Mesendoderm (in vitro differentiated cells): Measurements from ENCODE around the gene NOL6.
"Not testable (repeated sequence)": the region's sequence is repeated elsewhere in the genome, so short reads cannot be mapped to it uniquely, and the experiment has no call there.

Source experiments
- DNase-seq: peaks from one replicate; pipeline ENCODE4 v3.0.0; 2013
- H2AK5ac ChIP-seq: 2 replicates; pipeline ENCODE4 v1.6.1; 2013; ENCODE audit warnings: low read length, inconsistent platforms
- H2BK120ac ChIP-seq: 2 replicates; pipeline ENCODE4 v1.6.1; 2013; ENCODE audit warnings: low read depth, mild to moderate bottlenecking, low read length, moderate library complexity, mixed read lengths
- H2BK15ac ChIP-seq: replicated peaks from 2 replicates; pipeline ENCODE4 v1.6.1; 2013; ENCODE audit warnings: low read depth, mild to moderate bottlenecking, moderate library complexity
- H2BK5ac ChIP-seq: 2 replicates; pipeline ENCODE4 v1.6.1; 2013; ENCODE audit warnings: low read length, inconsistent platforms
- H3K18ac ChIP-seq: 2 replicates; pipeline ENCODE4 v1.6.1; 2013; ENCODE audit warnings: mild to moderate bottlenecking, low read length, mixed read lengths
- H3K23ac ChIP-seq: one replicate; pipeline ENCODE4 v1.6.1; 2013; ENCODE audit warnings: low read length
- H3K27ac ChIP-seq: 2 replicates; pipeline ENCODE4 v1.5.1; 2013; ENCODE audit warnings: low read depth, mild to moderate bottlenecking, inconsistent platforms, low read length, moderate library complexity
- H3K27me3 ChIP-seq: 2 replicates; pipeline ENCODE4 v1.6.1; 2013; ENCODE audit warnings: low read length, control low read depth, mild to moderate bottlenecking, inconsistent platforms; ENCODE audit not compliant: insufficient read depth, poor library complexity
- H3K36me3 ChIP-seq: 2 replicates; pipeline ENCODE4 v1.6.1; 2013; ENCODE audit warnings: low read length, inconsistent platforms; ENCODE audit not compliant: control insufficient read depth, insufficient read depth
- H3K4ac ChIP-seq: one replicate; pipeline ENCODE4 v1.6.1; 2013; ENCODE audit warnings: low read depth, mild to moderate bottlenecking, low read length, moderate library complexity
- H3K4me1 ChIP-seq: 2 replicates; pipeline ENCODE4 v1.6.1; 2013; ENCODE audit warnings: low read depth, low read length, inconsistent platforms; ENCODE audit not compliant: control insufficient read depth
- H3K4me2 ChIP-seq: 2 replicates; pipeline ENCODE4 v1.6.1; 2013; ENCODE audit warnings: low read length
- H3K4me3 ChIP-seq: 2 replicates; pipeline ENCODE4 v1.5.1; 2013; ENCODE audit warnings: mild to moderate bottlenecking, low read length
- H3K56ac ChIP-seq: one replicate; pipeline ENCODE4 v1.6.1; 2013; ENCODE audit warnings: low read length
- H3K79me1 ChIP-seq: 2 replicates; pipeline ENCODE4 v1.6.1; 2013; ENCODE audit warnings: low read length, inconsistent platforms
- H3K79me2 ChIP-seq: 2 replicates; pipeline ENCODE4 v1.6.1; 2013; ENCODE audit warnings: mild to moderate bottlenecking, low read length; ENCODE audit not compliant: control insufficient read depth, insufficient read depth
- H3K9ac ChIP-seq: 2 replicates; pipeline ENCODE4 v1.6.1; 2013; ENCODE audit warnings: low read length, inconsistent platforms
- H4K5ac ChIP-seq: one replicate; pipeline ENCODE4 v1.6.1; 2013; ENCODE audit warnings: low read length
- H4K8ac ChIP-seq: one replicate; pipeline ENCODE4 v1.6.1; 2013; ENCODE audit warnings: low read depth, mild to moderate bottlenecking, control low read depth, low read length, moderate library complexity
- WGBS: extraction: QIAGEN DNeasy Blood & Tissue Kit; methylation state at CpG from one replicate; pipeline ENCODE4 v1.1.7; 2013; ENCODE audit warnings: low lambda C conversion rate, missing lambda C conversion rate; ENCODE audit not compliant: insufficient coverage; ENCODE audit errors: extremely low coverage; 5-methylcytosine and 5-hydroxymethylcytosine counted together

NOL6 gene

DNA sequence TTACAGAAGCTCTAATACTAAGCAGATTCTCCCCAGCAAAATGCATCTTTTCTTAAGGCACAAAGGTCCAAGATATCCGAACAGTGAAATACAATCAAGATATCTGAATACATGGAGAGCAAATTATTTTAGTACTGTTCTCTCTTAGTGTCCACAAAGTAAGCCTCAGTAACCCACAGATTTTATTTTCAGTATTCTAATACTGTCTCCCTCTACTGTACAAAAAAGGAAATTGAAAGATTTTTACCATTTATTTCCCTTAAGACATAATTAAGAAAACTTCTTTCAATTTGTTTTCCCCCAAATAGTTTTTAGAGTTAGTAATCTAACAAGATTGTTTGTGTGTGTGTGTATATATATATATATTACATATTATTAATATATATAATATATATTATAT lies 24.7 kb upstream of the NOL6 start:
- Histone ChIP-seq H3K18ac (no peak overlapping the region), H2BK15ac (no peak overlapping the region), H3K4me3 (no peak overlapping the region), H3K4me2 (no peak overlapping the region), H3K79me2 (no peaks in the 10 kb centered on the region), H3K4me1 (no peaks in the 10 kb centered on the region), H3K79me1 (no peaks in the 10 kb centered on the region), H2AK5ac (no peak overlapping the region), H4K5ac (no peak overlapping the region), H3K27ac (no peak overlapping the region), H3K36me3 (no peaks in the 10 kb centered on the region), H2BK5ac (no peak overlapping the region), H3K23ac (no peak overlapping the region), H3K9ac (no peak overlapping the region), H4K8ac (no peak overlapping the region), H2BK120ac (no peak overlapping the region), H3K56ac (no peak overlapping the region), H3K4ac (no peak overlapping the region), H3K27me3 (no peaks in the 10 kb centered on the region)
- no peak for DNase-seq
- no CpG with 5 or more reads among the region's 1 CpG for WGBS

DNA sequence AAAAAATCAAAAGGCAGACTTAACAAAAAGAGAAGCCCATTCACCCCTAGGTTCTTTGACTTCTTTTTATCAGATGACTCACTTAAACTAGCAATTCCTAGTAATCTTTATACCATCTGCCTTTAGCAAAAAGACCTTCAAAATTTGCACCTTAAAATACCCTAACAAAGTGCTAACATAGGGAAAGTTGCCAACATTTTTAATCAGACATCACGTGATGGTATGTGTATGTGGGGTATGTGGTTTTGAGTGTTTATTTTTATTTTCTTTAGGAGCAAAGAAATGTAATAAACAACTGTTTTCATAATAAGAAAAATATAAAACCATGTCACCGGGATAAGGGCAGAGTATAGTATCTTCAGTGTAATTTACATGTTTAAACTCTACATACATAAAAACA lies 20.1 kb upstream of the NOL6 start:
- H3K23ac ChIP-seq, H2BK120ac ChIP-seq, H3K9ac ChIP-seq, H2BK5ac ChIP-seq, H3K4ac ChIP-seq, H3K79me1 ChIP-seq, DNase-seq, H2BK15ac ChIP-seq, H3K56ac ChIP-seq, H3K79me2 ChIP-seq, H3K36me3 ChIP-seq, H3K18ac ChIP-seq, H4K8ac ChIP-seq, H3K4me3 ChIP-seq, H3K27ac ChIP-seq, H4K5ac ChIP-seq, H3K4me2 ChIP-seq, H2AK5ac ChIP-seq, H3K27me3 ChIP-seq, H3K4me1 ChIP-seq: not testable (repeated sequence)
- WGBS = 100% methylated on average over 1 of the region's 2 CpGs

DNA sequence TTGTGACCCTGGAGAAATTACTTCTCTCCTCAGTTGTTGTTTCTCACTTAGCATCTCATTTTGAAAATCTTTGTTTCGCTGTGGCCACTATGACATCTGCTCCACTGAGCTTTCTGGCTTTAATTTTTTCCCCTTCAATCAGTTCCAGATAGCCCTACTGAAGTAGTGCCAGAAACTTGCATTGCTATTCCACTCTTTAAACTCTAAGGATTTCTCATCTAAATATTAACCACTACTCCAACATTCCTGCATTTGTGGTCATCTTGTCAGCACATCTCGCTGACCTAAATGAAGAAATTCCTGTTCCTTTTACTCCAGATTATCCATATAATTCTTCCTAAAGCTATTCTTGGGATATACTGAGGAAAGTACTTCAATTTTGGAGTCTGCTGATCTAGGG lies 15.3 kb upstream of the NOL6 start:
- H2BK5ac ChIP-seq = no peak overlapping the region
- no CpG with 5 or more reads among the region's 2 CpGs for whole genome bisulfite sequencing
- no peak overlapping the region for H3K4ac ChIP-seq

DNA sequence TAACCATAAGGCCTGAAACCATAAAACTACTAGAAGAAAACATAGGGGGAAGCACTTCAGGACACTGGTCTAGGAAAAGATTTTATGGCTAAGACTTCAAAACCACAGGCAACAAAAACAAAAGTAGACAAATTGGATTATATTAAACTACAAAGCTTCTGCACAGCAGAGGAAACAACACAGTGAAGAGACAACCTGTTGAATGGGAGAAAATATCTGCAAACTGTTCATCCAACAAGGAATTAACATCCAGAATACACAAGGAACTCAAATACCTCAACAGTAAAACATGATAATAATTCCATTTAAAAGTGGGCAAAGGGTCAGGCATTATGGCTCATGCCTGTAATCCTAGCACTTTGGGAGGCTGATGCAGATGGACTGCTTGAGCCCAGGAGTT lies 11.6 kb upstream of the NOL6 start:
- not testable (repeated sequence) for H3K4me2 ChIP-seq, H2BK15ac ChIP-seq, DNase-seq, H3K18ac ChIP-seq, H3K4ac ChIP-seq, H3K27ac ChIP-seq, H2BK5ac ChIP-seq, H3K23ac ChIP-seq, H3K27me3 ChIP-seq, H3K56ac ChIP-seq, H3K4me1 ChIP-seq, H2BK120ac ChIP-seq, H3K79me2 ChIP-seq, H4K5ac ChIP-seq, H3K36me3 ChIP-seq, H2AK5ac ChIP-seq, H3K9ac ChIP-seq, H3K79me1 ChIP-seq, H4K8ac ChIP-seq, H3K4me3 ChIP-seq

More for the DNA sequence above, 15.3 kb upstream of the NOL6 start:
- Histone ChIP-seq H3K56ac (no peak overlapping the region), H3K18ac (no peak overlapping the region), H4K8ac (no peak overlapping the region), H2BK15ac (no peak overlapping the region), H3K23ac (no peak overlapping the region), H3K4me1 (no peaks in the 10 kb centered on the region), H3K36me3 (no peaks in the 10 kb centered on the region), H3K79me1 (no peaks in the 10 kb centered on the region), H3K4me2 (no peak overlapping the region), H3K9ac (no peak overlapping the region), H3K4me3 (no peak overlapping the region), H2AK5ac (no peak overlapping the region), H3K27ac (no peak overlapping the region), H2BK120ac (no peak overlapping the region), H3K27me3 (no peaks in the 10 kb centered on the region), H3K79me2 (no peaks in the 10 kb centered on the region), H4K5ac (no peak overlapping the region)
- DNase-seq = no peak

DNA sequence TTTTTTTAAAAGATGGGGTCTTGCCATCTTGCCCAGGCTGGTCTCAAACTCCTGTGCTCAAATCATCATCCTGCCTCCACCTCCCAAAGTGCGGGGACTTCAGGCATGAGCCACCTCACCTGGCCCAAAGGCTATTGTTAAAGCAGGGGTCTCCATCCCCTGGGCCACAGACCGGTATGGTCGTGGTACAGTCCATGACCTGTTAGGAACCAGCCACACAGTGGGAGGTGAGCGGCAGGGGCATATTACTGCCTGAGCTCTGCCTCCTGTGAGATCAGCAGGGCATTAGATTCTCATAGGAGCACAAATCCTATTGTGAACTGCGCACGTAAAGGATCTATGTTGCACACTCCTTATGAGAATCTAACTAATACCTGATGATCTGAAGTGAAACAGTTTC lies 7.3 kb upstream of the NOL6 start:
- Histone ChIP-seq H3K27me3 (no peaks in the 10 kb centered on the region), H3K9ac (no peak overlapping the region), H2BK5ac (no peak overlapping the region), H3K79me2 (no peaks in the 10 kb centered on the region), H2AK5ac (no peak overlapping the region), H4K8ac (no peak overlapping the region), H2BK15ac (no peak overlapping the region), H3K23ac (no peak overlapping the region), H3K4me3 (no peak overlapping the region), H4K5ac (no peak overlapping the region), H3K18ac (no peak overlapping the region), H3K36me3 (no peaks in the 10 kb centered on the region), H3K79me1 (no peaks in the 10 kb centered on the region), H3K56ac (no peak overlapping the region), H3K27ac (no peak overlapping the region), H3K4ac (no peak overlapping the region), H2BK120ac (no peak overlapping the region), H3K4me1 (no peaks in the 10 kb centered on the region), H3K4me2 (no peak overlapping the region)
- DNase-seq = no peak
- no CpG with 5 or more reads among the region's 6 CpGs for WGBS

DNA sequence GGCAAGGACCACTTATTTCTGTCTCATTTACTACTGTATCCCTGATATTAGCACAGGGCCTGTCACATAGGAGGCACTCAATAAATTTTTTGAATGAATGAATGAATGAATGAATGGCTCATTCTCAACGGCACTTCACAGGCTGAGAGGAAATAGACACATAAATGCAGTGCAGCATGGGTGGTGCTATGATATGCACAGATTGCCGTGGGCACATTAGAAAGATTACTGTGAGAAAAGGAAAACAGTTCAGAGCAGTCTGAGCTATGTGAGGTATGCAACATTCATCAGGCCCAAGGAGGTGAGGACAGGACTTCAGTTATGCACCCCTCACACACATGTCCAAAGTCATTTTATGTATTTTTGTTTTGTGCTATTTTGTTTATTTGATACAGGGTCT lies 6.4 kb upstream of the NOL6 start:
- no peak overlapping the region for H3K56ac ChIP-seq
- H3K79me1 ChIP-seq = no peaks in the 10 kb centered on the region
- H3K4me2 ChIP-seq = no peak overlapping the region
- no peak overlapping the region for H2BK120ac ChIP-seq
- no peak overlapping the region for H3K9ac ChIP-seq
- no peaks in the 10 kb centered on the region for H3K36me3 ChIP-seq
- no peak for DNase-seq
- no peak overlapping the region for H2AK5ac ChIP-seq
- no peak overlapping the region for H3K23ac ChIP-seq
- no peak overlapping the region for H3K27ac ChIP-seq
- no CpG with 5 or more reads among the region's 2 CpGs for WGBS
- H3K79me2 ChIP-seq = no peaks in the 10 kb centered on the region
- H4K8ac ChIP-seq = no peak overlapping the region
- H3K18ac ChIP-seq = no peak overlapping the region
- H3K27me3 ChIP-seq = no peaks in the 10 kb centered on the region
- H3K4me3 ChIP-seq = no peak overlapping the region
- H2BK15ac ChIP-seq = no peak overlapping the region
- no peak overlapping the region for H3K4ac ChIP-seq
- no peak overlapping the region for H2BK5ac ChIP-seq
- no peaks in the 10 kb centered on the region for H3K4me1 ChIP-seq
- H4K5ac ChIP-seq = no peak overlapping the region
